Measurements from ENCODE around the gene CGNL1.

The CGNL1 gene

DNA sequence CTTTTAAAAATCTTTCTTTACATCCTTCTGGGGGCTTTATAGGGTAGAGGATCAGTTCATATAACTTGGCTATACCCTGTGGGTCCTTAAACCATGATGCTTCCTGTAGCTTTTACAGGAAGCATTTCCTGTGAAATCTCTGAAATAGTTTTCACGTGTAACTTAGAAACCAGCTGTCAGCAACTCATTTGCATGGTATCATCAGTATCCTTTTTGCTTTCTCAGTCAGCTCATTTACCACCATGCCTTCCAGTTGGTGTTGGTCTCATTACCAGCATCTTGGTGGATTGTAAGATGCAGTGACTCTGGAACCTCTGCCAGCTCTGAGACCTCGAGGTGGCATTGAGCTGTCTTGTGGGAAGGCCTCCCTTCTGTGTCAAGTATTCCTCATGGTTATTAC is 118.7 kb downstream of the CGNL1 start:
- H3K4me2 ChIP-seq: no peak overlapping the region

DNA sequence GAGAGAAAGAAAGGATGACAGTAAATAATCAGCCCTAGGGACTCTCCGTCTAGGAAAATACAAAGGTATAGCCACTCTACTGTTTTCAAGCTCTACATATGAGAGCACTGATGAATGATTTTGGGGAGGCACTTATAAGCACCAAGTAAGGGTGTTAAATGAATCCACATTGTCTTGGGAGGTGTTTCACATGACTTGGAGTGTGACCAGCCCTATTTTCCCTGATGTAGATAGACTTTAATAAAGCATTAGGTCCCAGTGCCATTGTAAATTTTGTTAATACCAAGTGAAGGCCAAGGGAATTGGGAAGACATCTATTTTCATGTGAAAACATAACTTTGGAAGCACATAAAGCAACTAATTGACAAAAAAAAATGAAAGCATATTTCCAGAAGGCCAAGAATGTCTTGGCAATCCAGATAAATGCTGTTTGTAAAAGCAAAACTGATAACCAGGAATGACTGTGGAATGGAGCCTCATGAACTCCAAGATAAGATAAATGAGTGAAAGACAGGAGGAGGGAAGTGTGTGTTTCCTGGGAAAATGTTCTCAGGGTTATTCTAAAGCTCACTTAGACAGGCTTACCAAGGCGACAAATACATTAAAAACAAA is 119.4 kb downstream of the CGNL1 start:
- Histone ChIP-seq H3K4me2 (no peak overlapping the region), H3K27ac (no peak overlapping the region), H3K36me3 (ENCODE audit: insufficient read depth) (no peaks in the 10 kb centered on the region), H3K4me3 (IDR thresholded peaks at IDR 0.05; ENCODE audit: insufficient read depth, low read depth, low read length) (no peak overlapping the region), H2AFZ (ENCODE audit: low read depth) (no peak overlapping the region), H4K20me1 (ENCODE audit: insufficient read depth) (no peaks in the 10 kb centered on the region), H3K79me2 (ENCODE audit: insufficient read depth, low read depth) (no peaks in the 10 kb centered on the region), H3K4me1 (ENCODE audit: low read depth, poor library complexity, severe bottlenecking) (no peaks in the 10 kb centered on the region), H3K27me3 (ENCODE audit: insufficient read depth, low read depth) (no peaks in the 10 kb centered on the region), H3K9ac (no peak overlapping the region)
- TF ChIP-seq, protein P1, sequence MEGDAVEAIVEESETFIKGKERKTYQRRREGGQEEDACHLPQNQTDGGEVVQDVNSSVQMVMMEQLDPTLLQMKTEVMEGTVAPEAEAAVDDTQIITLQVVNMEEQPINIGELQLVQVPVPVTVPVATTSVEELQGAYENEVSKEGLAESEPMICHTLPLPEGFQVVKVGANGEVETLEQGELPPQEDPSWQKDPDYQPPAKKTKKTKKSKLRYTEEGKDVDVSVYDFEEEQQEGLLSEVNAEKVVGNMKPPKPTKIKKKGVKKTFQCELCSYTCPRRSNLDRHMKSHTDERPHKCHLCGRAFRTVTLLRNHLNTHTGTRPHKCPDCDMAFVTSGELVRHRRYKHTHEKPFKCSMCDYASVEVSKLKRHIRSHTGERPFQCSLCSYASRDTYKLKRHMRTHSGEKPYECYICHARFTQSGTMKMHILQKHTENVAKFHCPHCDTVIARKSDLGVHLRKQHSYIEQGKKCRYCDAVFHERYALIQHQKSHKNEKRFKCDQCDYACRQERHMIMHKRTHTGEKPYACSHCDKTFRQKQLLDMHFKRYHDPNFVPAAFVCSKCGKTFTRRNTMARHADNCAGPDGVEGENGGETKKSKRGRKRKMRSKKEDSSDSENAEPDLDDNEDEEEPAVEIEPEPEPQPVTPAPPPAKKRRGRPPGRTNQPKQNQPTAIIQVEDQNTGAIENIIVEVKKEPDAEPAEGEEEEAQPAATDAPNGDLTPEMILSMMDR (conservative IDR thresholded peaks at IDR 0.05; ENCODE audit: low read depth, low read length): no peak

More for the DNA sequence above, 118.7 kb downstream of the CGNL1 start:
- Histone ChIP-seq H3K4me3 (IDR thresholded peaks at IDR 0.05; ENCODE audit: insufficient read depth, low read depth, low read length) (no peak overlapping the region), H3K27ac (no peak overlapping the region), H3K9ac (no peak overlapping the region), H2AFZ (ENCODE audit: low read depth) (no peak overlapping the region), H3K79me2 (ENCODE audit: insufficient read depth, low read depth) (no peaks in the 10 kb centered on the region), H3K36me3 (ENCODE audit: insufficient read depth) (no peaks in the 10 kb centered on the region), H4K20me1 (ENCODE audit: insufficient read depth) (no peaks in the 10 kb centered on the region), H3K4me1 (ENCODE audit: low read depth, poor library complexity, severe bottlenecking) (no peaks in the 10 kb centered on the region), H3K27me3 (ENCODE audit: insufficient read depth, low read depth) (no peaks in the 10 kb centered on the region)
- TF ChIP-seq, protein P1 (conservative IDR thresholded peaks at IDR 0.05; ENCODE audit: low read depth, low read length): no peak

DNA sequence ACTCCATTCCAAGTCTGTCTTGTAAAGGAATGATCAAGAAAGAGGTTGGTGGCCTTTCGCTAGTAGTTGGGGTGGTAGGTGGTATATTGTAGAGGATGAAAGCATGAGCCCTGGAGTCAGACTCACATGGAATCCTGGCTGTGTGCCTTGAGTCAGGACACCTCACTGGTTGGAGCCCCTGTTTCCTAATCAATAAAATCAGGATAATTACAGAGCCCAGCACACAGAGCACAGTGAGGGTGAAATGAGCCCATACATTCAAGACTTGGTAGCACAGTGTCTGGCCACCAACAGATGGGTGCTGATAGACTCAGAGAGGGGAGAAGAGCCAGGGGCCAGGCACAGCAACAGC is 120.3 kb downstream of the CGNL1 start:
- no peak overlapping the region for H3K27ac ChIP-seq
- TF ChIP-seq, protein P1 (conservative IDR thresholded peaks at IDR 0.05; ENCODE audit: low read depth, low read length): no peak
- no peak overlapping the region for H2AFZ ChIP-seq (ENCODE audit: low read depth)
- no peaks in the 10 kb centered on the region for H4K20me1 ChIP-seq (ENCODE audit: insufficient read depth)
- no peak overlapping the region for H3K4me2 ChIP-seq
- H3K79me2 ChIP-seq (ENCODE audit: insufficient read depth, low read depth): no peaks in the 10 kb centered on the region
- H3K27me3 ChIP-seq (ENCODE audit: insufficient read depth, low read depth): no peaks in the 10 kb centered on the region
- no peaks in the 10 kb centered on the region for H3K4me1 ChIP-seq (ENCODE audit: low read depth, poor library complexity, severe bottlenecking)
- H3K36me3 ChIP-seq (ENCODE audit: insufficient read depth): no peaks in the 10 kb centered on the region
- H3K9ac ChIP-seq: no peak overlapping the region
- no peak overlapping the region for H3K4me3 ChIP-seq (IDR thresholded peaks at IDR 0.05; ENCODE audit: insufficient read depth, low read depth, low read length)

DNA sequence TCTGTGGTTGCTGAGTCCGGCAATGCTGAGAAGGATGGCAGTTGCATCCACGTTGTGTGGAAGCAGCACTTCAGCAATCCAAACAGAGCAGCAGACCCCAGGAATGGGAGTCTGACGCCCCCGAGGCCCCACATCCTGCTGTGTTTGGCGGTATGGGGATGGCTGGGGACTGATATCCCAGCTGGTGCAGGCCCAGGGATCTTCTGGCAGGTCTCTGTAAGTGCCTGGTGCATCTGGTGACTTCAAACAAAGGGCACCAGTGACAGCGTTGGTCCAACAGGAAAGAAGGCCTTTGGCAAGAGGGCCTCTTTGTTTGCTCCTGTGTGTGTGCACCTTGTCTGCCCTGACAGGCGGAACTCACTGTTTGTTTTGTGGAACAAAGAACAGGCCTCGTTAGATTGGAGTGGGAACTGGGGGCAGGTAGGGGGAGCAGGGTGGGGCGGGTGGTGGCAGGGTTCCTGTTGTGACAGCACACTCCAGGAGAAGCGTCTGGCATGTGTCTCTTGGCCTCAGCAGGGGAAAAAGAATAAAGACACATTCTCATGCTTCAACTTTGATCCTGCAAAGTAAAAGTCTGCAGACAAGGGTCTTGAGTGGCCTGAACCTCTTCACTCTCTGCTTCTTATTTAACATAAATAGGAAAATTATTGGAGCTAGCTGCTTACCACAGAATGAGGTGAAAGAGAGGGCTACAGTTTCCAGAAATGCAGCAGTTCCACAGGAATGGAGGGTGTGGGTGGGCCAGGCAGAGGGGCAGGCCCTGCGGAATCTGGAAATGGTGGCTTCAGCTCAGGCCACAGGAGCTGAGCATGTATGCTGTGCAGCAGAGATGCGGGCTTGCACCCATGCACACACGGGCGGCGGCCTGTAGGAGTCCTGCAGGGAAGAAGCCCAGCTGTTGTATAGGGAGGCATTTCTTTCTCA is 120.9 kb downstream of the CGNL1 start:
- no peaks in the 10 kb centered on the region for H4K20me1 ChIP-seq (ENCODE audit: insufficient read depth)
- H3K27ac ChIP-seq: no peak overlapping the region
- TF ChIP-seq, protein P1 (conservative IDR thresholded peaks at IDR 0.05; ENCODE audit: low read depth, low read length): no peak

More for the DNA sequence above, 120.9 kb downstream of the CGNL1 start:
- Histone ChIP-seq H3K9ac (no peak overlapping the region), H3K79me2 (ENCODE audit: insufficient read depth, low read depth) (no peaks in the 10 kb centered on the region), H3K4me3 (IDR thresholded peaks at IDR 0.05; ENCODE audit: insufficient read depth, low read depth, low read length) (no peak overlapping the region), H3K36me3 (ENCODE audit: insufficient read depth) (no peaks in the 10 kb centered on the region), H2AFZ (ENCODE audit: low read depth) (no peak overlapping the region), H3K27me3 (ENCODE audit: insufficient read depth, low read depth) (no peaks in the 10 kb centered on the region), H3K4me1 (ENCODE audit: low read depth, poor library complexity, severe bottlenecking) (no peaks in the 10 kb centered on the region), H3K4me2 (no peak overlapping the region)

All from KMS-11 (cell line).